GM12878 (cell line): ENCODE measurements around the gene FOSB. TPM values are rescaled to one million over a fixed set of nuclear protein-coding genes. Genes with fewer than 3 reads are reported as not detected.
A peak's percentile ranks its signal among the peaks of the same experiment; 100 is the strongest.

Experiments
- ATAC-seq: fragments of 200-7000 bp; cut with Tn5 transposase; 3 replicates; pipeline ENCODE4 v1.9.1; 2020; ENCODE audit warnings: mild to moderate bottlenecking, moderate library complexity
- BruUV-seq: library from RNA; stranded (reverse); fragments of 400-500 nt; replicated peaks from 2 replicates; lab custom pipeline; 2021; lab: Mats Ljungman, UMichigan
- CTCF ChIA-PET: fragments of 300-600 bp; sonication (Branson Sonifier 250); formaldehyde crosslinking; extraction: SDS; loops from one replicate; lab custom pipeline; 2021; ENCODE audit warnings: inconsistent platforms; lab: Yijun Ruan, JAX
- POLR2A ChIA-PET: fragments of 350-600 bp; formaldehyde crosslinking; extraction: SDS; loops from one replicate; lab custom pipeline; 2021; ENCODE audit warnings: inconsistent platforms; lab: Charles Lee
- RAD21 ChIA-PET: fragments of 300-600 bp; sonication (Branson Sonifier 250); formaldehyde crosslinking; loops from one replicate; lab custom pipeline; 2023; ENCODE audit warnings: antibody characterized with exemption; ENCODE audit not compliant: unreplicated experiment; lab: Charles Lee
- SMC1A ChIA-PET: fragments of 300-600 bp; sonication (Branson Sonifier 250); formaldehyde crosslinking; loops from one replicate; lab custom pipeline; 2023; ENCODE audit not compliant: unreplicated experiment, uncharacterized antibody; lab: Charles Lee
- DNase-seq: peaks from one replicate; pipeline ENCODE4 v3.0.0-alpha.2; 2011; ENCODE audit warnings: low read depth, low spot score
- FAIRE-seq: peaks from 3 replicates; lab custom pipeline; 2011; peaks lifted over from hg19 to GRCh38; lab: Jason Lieb, UNC
- H2AFZ ChIP-seq: 2 replicates; pipeline ENCODE4 v1.6.0; 2011; ENCODE audit warnings: low read depth, low read length, control low read depth; ENCODE audit not compliant: control insufficient read depth
- H3K27ac ChIP-seq: 2 replicates; pipeline ENCODE4 v1.5.1; 2011; ENCODE audit warnings: control low read depth; ENCODE audit not compliant: control insufficient read depth, insufficient read depth
- H3K27me3 ChIP-seq, 2 experiments: replicated peaks in 1 of 2; 2 replicates each; pipeline versions ENCODE4 v1.6.0 to v1.6.1; 2011; ENCODE audit warnings: low read length in 1 of 2; ENCODE audit not compliant: control insufficient read depth in 2 of 2, insufficient read depth in 2 of 2
- H3K36me3 ChIP-seq, 2 experiments: 2 replicates each; pipeline ENCODE4 v1.5.1; 2011; ENCODE audit warnings: low read length in 1 of 2; ENCODE audit not compliant: control insufficient read depth in 2 of 2, insufficient read depth in 2 of 2
- H3K4me1 ChIP-seq: 2 replicates; pipeline ENCODE4 v1.6.1; 2011; ENCODE audit warnings: mild to moderate bottlenecking, low read length, moderate library complexity, mixed read lengths; ENCODE audit not compliant: control insufficient read depth, insufficient read depth
- H3K4me2 ChIP-seq: 2 replicates; pipeline ENCODE4 v1.6.0; 2011; ENCODE audit warnings: control low read depth; ENCODE audit not compliant: control insufficient read depth, insufficient read depth
- H3K4me3 ChIP-seq: fragments of 200-600 bp; sonication (generic); 2 replicates; pipeline ENCODE4 v1.5.1; 2016
- H3K79me2 ChIP-seq: 2 replicates; pipeline ENCODE4 v1.6.0; 2011; ENCODE audit warnings: low read length; ENCODE audit not compliant: control insufficient read depth, insufficient read depth
- H3K9ac ChIP-seq: 2 replicates; pipeline ENCODE4 v1.8.0; 2011; ENCODE audit warnings: low read length, control low read depth, mixed read lengths; ENCODE audit not compliant: control insufficient read depth, insufficient read depth
- H3K9me3 ChIP-seq: replicated peaks from 3 replicates; pipeline ENCODE4 v1.5.1; 2011; ENCODE audit warnings: mild to moderate bottlenecking, low read length; ENCODE audit not compliant: control insufficient read depth, insufficient read depth
- H4K20me1 ChIP-seq: 2 replicates; pipeline ENCODE4 v1.6.0; 2011; ENCODE audit not compliant: control insufficient read depth, insufficient read depth
- EGR1 ChIP-seq, 2 experiments: IDR thresholded peaks; 1 replicate in 1 of 2; 2 replicates in 1 of 2; pipeline ENCODE4 v1.6.1; 2011 to 2012; ENCODE audit warnings: low read depth in 2 of 2, low read length in 2 of 2, borderline replicate concordance in 1 of 2, mild to moderate bottlenecking in 1 of 2, moderate library complexity in 1 of 2
- POLR2A ChIP-seq: IDR thresholded peaks from 2 replicates; pipeline ENCODE4 v1.6.1; 2011; ENCODE audit warnings: low read depth, mild to moderate bottlenecking, low read length
- RELA ChIP-seq: fragments of 450-650 bp; IDR thresholded peaks from 2 replicates; pipeline ENCODE4 v1.8.0; 2014; ENCODE audit warnings: borderline replicate concordance; ENCODE audit not compliant: partially characterized antibody
- SIN3A ChIP-seq: IDR thresholded peaks from 2 replicates; pipeline ENCODE4 v1.6.1; 2012; ENCODE audit warnings: low read depth, low read length, improper control_type of control experiment
- ZNF384 ChIP-seq: IDR thresholded peaks from 2 replicates; pipeline ENCODE4 v1.6.1; 2012; ENCODE audit warnings: low read depth, mild to moderate bottlenecking, low read length, improper control_type of control experiment, borderline replicate concordance
- WGBS: methylation state at CpG from one replicate; pipeline ENCODE4 v1.1.6; 2016; ENCODE audit warnings: low lambda C conversion rate; ENCODE audit not compliant: insufficient replicate concordance, insufficient coverage; ENCODE audit errors: missing lambda C conversion rate; 5-methylcytosine and 5-hydroxymethylcytosine counted together
- in situ Hi-C: fragments of 300-500 bp; cut with MboI; formaldehyde crosslinking; loops from 9 replicates; pipeline ENCODE4 v1.14.3; 2018; ENCODE audit warnings: mixed read lengths
- intact Hi-C: fragments of 100-400 bp; cut with micrococcal nuclease; formaldehyde crosslinking; loops from one replicate; pipeline ENCODE4 v1.14.2; 2022; ENCODE audit not compliant: unreplicated experiment
- polyA plus RNA-seq, 11 experiments: library from polyadenylated mRNA; depleted of rRNA in 4 of 11; unstranded in 6 of 11; stranded (reverse) in 5 of 11; fragments of >200 nt; fragmentation: Nextera tagmentation in 4 of 11; fragmentation: Illumina TruSeq in 1 of 11; extraction: Ambion mirVana in 4 of 11; extraction: Trizol in 1 of 11; gene quantifications; 1 replicate in 1 of 11; 2 replicates in 10 of 11; pipeline versions ENCODE4 v1.2.1 to v1.2.3, GENCODE V29; 2011 to 2016; ENCODE audit warnings: inconsistent platforms in 2 of 11, missing spikeins in 2 of 11, low read depth in 1 of 11
- total RNA-seq, 4 experiments: library from RNA; depleted of rRNA in 3 of 4; stranded (reverse); fragments of >200 nt in 3 of 4; fragmentation: Illumina TruSeq in 1 of 4; extraction: Trizol in 1 of 4; gene quantifications; 2 replicates each; pipeline versions ENCODE4 v1.2.1 to v1.2.3, GENCODE V29; 2013 to 2021

Gene FOSB
- total and polyA plus RNA-seq, 10 of the 15 experiments (the other 5 are each of a cell fraction or from before 2014, with no cell fraction given): 0.06 to 0.56 (median 0.26) TPM

GRCh38 chr19:45522010-45522941 is 54.5 kb downstream of the FOSB start:
- Histone ChIP-seq H3K9ac (no peak overlapping the region), H3K4me1 (peaks cover 10% of the 10 kb centered on the region; the same call in 1 of the 2 replicates), H3K4me2 (no peak overlapping the region), H4K20me1 (peaks cover 5% of the 10 kb centered on the region), H3K36me3 (peaks cover 35 to 42% of the 10 kb centered on the region in 2 experiments), H2AFZ (no peak overlapping the region), H3K4me3 (no peak overlapping the region), H3K27ac (no peak overlapping the region), H3K27me3 (no peaks in the 10 kb centered on the region), H3K9me3 (no peaks in the 10 kb centered on the region), H3K79me2 (peaks cover 2% of the 10 kb centered on the region; the same call in 1 of the 2 replicates)
- WGBS: 84% methylated on average over 18 of the region's 24 CpGs
- ChIA-PET SMC1A (interaction anchor here (0.7 to 1.1 kb wide), 2 partner anchors 17 to 44 kb away, joined by 3 read pairs; no protein-coding TSS in a partner anchor), RAD21 (interaction anchor here (0.6 to 1.3 kb wide), 2 partner anchors 92 to 120 kb away, joined by 3 read pairs; no protein-coding TSS in a partner anchor), CTCF (interaction anchor here (0.6 kb wide), 1 partner anchor 40 kb away, joined by 5 read pairs; no protein-coding TSS in a partner anchor), POLR2A (interaction anchor here (0.6 kb wide), 1 partner anchor 14 kb away, joined by 3 read pairs; no protein-coding TSS in a partner anchor)
- TF ChIP-seq POLR2A (peak; percentile 36), ZNF384 (no peak), EGR1 (IDR thresholded peaks at IDR 0.05; ENCODE audit: borderline replicate concordance in 1 of 2, low read depth in 2 of 2, low read length in 2 of 2) (no peak), SIN3A (no peak), RELA (no peak)
- ATAC-seq (no peak), DNase-seq (no peak), FAIRE-seq (no peak)
- in situ Hi-C loops (loop anchor here (10.0 kb wide), 1 partner anchor 123 kb away; no protein-coding TSS in a partner anchor), intact Hi-C loops (loop anchor here (5.0 kb wide), 1 partner anchor 40 kb away; no protein-coding TSS in a partner anchor)
- no TSS peak for BruUV-seq
